Occipital lobe (tissue), 2 donors: ENCODE measurements around the gene MAPT. TPM values are rescaled to one million over a fixed set of nuclear protein-coding genes. Genes with fewer than 3 reads are reported as not detected.
"Not testable (repeated sequence)": the region's sequence is repeated elsewhere in the genome, so short reads cannot be mapped to it uniquely, and the experiment has no call there.

Source experiments
- DNase-seq: peaks from one replicate; lab custom pipeline; 2025; lab: John Stamatoyannopoulos, UW
- total RNA-seq: library from RNA; depleted of rRNA; stranded (reverse); fragments of >200 nt; gene quantifications from one replicate; pipeline ENCODE4 v1.2.3, GENCODE V29; 2014

The MAPT gene
- total RNA-seq, 1 donor from 2014 or later = 93.1 TPM

DNA sequence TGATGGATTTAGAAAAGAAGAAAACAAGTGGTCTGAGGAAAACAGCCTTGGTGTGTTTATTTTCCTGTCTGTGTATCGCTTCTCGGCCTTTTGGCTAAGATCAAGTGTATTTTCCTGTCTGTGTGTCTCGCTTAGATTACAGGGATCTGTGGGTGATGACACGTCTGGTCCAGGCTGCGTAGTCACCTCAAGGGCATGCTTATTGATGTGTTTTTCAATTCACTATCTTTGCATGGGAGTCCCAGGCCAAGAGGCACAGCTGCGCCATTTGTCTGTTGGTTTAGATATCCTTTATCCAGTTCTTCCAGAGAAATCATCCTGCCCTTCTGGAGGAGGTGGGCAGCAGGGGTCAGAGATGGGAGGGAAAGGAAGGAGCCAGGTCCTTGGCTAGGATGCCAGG lies 57.6 kb downstream of the MAPT start:
- no peak for DNase-seq

DNA sequence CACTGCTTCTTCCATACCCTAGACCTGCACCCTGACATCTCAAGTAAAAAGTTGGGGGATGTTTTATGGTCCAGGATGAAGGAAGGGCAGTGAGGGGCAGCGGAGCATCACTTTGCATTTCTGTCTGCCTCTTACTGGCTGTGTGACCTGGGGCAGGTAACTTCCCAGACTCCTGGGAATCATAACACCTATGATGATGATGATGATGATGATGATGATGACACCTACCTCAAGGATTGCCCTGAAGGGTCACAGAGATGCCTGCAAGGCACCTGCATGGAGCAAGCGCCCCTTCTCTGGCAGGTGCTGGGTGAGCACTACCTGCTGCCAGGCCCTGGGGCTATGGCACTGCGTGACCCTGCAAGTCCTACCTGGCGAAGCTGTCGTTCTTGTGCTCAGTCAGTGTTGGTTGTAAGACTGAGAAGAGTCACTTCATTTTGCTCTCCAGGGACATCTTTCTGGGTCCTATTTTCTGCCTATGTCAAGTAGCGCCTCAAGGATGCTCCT lies 58.5 kb downstream of the MAPT start:
- DNase-seq = no peak

DNA sequence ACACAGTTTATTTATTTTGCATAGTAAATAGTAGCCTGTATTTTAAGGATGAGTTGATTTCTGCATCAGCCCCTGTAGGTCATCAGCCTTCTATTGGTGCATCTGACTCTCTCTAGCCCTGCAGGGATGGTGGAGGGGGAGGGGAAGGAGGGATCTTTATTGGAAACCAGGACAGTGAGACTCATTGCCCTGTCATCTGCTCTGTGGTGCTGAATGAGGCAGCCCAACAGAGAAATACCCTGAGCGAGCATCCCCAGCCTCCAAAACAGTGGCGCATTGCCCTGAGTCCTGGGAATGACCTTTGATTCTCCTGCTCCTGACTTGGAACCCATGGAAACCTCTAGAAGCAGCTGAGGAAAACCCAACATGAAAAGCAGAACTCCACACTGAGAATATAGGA lies 59.2 kb downstream of the MAPT start:
- no peak for DNase-seq

DNA sequence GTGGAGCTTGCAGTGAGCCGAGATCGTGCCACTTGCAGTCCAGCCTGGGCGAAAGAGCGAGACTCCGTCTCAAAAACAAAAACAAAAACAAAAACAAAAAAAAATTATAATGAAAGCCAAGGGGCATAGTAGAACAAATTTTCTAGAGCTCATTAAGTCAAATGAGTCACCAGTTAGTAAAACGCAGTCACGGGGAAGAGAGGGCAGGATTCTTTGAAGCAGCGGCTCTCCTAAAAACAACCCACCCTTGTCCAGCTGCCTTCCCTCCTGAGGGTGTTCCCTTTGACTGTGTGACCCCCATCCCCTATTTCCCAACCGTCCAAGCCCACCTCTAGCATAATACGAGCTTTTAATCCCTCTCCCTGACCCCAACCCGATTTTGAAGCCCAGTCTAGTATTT lies 60.6 kb downstream of the MAPT start:
- DNase-seq = no peak

DNA sequence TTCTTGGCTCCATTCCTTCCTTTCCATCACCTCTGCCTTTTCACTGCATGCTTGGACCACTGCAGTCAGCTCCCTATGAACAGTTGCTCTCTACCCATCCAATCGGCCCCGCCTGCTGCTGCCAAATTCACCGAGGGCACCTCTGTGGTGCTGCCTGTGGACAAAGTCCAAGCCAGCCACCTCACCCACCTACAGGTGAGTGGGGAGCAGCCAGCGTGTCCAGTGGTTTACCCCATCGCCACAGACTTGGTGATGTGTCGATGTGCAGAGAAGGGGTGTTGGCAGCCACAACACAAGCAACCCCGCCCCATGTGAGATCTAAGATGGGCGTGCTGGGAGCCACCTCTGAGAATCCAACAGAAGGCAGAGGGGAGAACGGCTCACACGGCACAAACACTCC lies 61.0 kb downstream of the MAPT start:
- no peak for DNase-seq

DNA sequence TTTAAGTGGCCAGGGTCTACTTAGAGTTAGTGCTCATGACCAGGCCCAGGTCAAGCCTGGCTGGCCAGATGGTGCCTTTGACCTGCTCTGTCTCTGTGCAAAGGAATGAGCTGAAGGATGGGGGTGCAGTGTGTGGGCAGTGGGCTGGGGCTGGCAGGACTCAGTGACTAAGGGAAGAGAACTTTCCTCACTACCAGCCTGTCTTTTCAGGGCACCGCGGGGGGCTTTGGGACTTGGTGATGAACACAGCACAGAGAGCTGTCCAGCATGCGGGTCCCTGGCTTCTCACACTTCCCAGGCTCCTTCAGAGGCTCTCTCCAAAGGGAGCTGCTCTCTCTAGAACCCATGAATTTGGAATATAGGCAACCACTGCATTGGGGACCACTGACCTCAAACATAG lies 61.7 kb downstream of the MAPT start:
- no peak for DNase-seq

DNA sequence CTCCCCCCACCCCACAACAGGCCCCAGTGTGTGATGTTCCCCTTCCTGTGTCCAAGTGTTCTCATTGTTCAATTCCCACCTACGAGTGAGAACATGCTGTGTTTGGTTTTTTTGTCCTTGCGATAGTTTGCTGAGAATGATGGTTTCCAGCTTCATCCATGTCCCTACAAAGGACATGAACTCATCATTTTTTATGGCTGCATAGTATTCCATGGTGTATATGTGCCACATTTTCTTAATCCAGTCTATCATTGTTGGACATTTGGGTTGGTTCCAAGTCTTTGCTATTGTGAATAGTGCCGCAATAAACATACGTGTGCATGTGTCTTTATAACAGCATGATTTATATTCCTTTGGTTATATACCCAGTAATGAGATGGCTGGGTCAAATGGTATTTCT lies 62.4 kb downstream of the MAPT start:
- DNase-seq = not testable (repeated sequence)

DNA sequence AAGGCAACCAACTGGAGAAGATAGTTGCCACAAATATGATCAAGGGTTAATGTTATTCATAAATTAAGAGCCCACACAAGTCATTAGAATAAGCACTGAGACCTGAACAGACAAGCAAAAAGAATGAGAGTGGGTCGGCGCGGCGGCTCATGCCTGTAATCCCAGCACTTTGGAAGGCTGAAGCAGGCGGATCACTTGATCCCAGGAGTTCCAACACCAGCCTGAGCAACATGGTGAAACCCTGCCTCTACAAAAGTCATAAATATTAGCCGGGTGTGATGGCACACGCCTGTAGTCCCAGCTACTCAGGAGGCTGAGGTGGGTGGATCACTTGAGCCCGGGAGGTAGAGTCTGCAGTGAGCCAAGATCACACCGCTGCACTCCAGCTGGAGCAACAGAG lies 64.0 kb downstream of the MAPT start:
- DNase-seq = no peak

DNA sequence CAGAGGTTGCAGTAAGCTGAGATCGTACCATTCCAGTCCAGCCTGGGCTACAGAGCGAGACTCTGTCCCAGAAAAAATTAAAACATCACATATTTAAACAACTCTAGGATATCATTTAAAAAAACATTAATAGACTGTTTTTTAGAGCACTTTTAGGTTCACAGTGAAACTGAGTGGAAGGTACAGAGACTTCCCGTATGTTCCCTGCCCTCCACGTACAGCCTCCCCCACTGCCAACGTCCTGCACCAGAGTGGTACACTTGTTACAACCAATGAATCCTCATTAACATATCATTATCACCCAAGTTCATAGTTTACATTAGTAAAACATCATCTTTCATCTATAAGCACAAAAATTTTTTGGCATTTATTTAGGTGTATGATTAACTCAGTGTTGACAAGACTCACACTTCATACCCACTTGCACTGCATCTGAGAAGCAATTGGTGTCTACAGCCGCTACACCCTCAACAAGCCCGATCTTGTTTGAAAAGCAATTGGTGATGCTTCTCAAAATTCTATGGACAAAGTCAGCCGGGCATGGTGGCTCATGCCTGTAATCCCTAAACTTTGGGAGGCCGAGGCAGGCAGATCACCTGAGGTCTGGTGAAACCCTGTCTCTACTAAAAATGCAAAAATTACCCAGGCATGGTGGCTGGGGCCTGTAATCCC lies 64.8 kb downstream of the MAPT start:
- no peak for DNase-seq

DNA sequence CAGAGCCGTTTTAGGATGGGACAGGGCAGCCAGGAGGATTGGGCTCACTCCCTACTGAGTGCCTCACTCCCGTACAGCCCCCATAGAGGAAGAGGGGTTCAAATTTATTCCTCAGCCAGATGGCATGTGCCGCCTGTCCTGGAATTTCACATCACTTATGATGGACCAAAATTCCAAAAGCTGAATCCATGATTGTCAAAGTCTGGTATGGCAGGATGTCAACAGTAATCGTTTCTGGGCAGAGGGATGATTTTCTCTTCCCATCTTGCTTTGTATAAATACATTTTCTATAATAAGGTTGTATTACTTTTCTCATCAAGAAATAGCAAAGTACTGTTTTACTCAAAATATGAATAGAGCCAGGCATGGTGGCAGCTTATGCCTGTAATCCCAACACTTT lies 66.0 kb downstream of the MAPT start:
- no peak for DNase-seq

DNA sequence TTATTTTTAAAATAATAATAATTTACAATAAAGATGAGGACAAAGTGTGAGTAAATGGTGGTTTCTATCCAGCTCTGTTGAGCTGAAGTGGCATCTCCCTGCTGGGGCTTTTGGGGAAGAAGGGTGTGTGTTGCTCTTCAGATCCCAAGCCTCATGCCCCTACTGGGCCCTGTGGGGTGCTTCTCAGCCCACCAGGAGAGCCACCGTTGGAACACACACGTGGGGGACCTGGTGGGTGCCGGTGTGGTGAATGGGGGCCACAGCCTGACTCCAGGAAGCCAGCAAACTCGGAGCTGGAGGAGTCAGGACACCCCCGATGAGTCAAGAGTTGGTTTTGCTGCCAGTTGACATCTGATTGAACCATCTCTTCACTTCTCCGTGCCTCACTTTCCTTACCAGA lies 66.9 kb downstream of the MAPT start:
- no peak for DNase-seq

DNA sequence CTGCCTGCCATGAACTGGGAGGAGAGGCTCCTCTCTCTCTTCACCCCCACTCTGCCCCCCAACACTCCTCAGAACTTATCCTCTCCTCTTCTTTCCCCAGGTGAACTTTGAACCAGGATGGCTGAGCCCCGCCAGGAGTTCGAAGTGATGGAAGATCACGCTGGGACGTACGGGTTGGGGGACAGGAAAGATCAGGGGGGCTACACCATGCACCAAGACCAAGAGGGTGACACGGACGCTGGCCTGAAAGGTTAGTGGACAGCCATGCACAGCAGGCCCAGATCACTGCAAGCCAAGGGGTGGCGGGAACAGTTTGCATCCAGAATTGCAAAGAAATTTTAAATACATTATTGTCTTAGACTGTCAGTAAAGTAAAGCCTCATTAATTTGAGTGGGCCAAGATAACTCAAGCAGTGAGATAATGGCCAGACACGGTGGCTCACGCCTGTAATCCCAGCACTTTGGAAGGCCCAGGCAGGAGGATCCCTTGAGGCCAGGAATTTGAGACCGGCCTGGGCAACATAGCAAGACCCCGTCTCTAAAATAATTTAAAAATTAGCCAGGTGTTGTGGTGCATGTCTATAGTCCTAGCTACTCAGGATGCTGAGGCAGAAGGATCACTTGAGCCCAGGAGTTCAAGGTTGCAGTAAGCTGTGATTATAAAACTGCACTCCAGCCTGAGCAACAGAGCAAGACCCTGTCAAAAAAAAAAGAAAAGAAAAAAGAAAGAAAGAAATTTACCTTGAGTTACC lies 68.0 kb downstream of the MAPT start:
- no peak for DNase-seq

DNA sequence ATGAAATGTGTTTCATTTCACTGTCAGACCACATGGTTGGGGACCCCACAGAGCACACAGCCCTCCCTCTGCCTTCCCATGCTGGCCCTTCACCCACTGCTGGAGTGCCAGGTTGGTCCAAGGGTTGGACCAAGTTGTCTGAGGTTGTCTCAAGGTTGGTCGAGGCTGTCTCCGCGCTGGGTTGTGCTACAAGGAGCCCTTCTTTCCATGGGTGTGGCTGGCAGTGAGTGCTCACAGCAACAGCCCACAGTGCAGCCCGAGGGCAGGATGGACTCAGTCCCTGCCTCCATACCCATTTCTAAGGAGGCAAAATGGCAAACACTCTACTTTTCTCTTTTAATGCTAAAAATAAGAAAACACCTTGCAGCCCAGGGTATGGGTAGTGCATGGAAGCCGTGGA lies 68.9 kb downstream of the MAPT start:
- DNase-seq = no peak

DNA sequence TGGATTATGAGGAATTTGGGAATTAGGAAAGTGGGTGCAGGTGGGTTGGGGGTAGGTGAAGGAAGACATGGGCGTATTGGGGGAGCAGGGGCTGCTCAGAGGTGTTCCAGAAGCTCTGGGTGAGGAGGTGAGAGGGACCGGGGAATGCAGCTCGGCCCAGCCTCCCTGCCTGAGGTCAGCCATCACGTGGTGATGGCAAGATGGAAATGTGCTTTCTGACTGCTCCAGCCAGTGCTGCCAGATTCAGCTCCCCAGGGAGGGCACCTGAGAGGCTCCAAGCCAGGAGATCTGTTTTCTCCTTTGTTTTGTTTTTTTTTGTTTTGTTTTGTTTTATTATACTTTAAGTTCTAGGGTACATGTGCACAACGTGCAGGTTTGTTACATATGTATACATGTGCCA lies 69.5 kb downstream of the MAPT start:
- no peak for DNase-seq

DNA sequence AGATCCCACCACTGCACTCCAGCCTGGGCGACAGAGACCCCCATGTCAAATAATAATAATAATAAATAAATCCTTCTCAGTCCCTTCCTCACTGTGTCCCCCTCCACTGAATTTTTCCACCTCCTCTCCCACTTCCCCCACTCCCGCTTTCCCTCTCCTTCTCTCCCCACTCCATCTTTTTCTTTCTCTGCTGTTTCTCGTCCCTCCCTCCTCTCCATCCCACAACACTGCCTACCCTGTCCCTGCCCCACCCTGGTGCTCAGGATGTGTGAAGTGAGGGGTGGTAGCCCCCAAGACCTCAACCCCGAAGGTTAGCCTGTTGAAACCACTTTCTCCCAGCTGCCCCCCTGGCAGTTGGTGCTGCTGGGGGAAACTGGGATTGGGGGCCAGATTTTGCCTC lies 70.3 kb downstream of the MAPT start:
- no peak for DNase-seq

DNA sequence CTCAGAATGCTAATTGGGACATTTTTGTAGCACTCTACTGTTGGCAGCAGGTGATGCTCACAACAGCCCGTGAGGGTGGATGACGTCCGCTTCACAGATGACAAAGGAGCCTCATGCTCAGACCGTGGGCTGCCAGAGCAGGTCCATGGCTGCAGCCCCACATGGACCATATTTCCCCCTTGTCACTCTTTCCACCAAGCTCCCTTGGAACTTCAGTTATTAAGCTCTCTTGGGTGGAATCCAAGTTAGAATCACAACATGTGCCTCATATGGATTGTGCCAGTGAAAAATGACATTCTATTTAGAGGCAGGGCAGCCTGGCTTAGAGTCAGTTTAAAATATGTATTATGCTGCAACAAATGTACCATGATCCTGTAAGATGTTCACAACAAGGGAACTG lies 71.5 kb downstream of the MAPT start:
- no peak for DNase-seq

DNA sequence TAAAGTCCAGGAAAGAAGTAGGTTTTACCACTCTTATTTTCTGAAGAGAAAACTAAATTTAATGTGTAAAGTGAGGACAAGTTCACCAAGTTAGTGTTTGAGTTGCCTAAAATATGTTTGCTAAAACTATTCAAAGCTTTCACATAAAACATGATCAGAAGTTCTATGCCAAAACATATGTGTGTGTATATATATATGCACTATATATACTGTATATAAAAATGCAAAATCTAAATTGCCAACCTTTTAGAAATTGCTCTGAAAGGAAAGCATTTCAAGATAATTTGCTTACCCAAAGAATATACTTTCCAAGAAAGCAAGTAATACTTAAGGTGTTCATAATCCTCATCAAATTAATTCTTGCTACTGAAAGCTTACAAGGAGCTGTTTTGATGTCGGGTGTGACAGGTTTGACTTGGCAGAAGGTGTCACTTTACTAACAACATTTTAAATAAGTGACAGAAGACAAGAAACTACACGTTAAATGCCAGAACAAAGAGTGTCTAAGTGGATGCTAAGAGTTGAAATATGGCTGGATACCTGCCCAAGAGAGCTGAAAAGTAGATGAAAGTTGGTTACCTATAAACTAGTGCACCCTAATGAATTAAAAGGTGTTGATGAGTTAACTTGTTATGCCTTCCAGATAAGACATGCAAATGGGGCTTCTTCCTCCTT lies 72.4 kb downstream of the MAPT start:
- DNase-seq = no peak

DNA sequence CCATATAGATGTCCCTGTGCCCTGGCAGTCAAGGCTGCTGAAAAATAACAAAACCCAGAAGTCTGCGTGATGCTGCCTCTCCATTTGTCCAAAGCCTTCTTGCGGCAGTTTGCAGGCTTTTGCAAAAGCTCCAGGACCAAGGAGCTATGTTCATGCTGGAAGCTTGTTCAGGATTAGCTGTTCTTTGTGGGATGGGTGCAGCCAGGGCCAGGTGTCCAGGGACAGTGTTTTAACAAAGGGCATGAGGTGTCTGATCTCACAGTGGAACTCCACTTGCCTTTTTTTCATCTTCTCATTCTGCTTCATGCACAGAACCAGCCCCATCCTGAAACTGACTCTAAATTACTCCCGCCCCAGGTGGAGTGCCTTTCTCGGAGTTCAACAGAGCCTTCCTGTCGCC lies 73.0 kb downstream of the MAPT start:
- no peak for DNase-seq

DNA sequence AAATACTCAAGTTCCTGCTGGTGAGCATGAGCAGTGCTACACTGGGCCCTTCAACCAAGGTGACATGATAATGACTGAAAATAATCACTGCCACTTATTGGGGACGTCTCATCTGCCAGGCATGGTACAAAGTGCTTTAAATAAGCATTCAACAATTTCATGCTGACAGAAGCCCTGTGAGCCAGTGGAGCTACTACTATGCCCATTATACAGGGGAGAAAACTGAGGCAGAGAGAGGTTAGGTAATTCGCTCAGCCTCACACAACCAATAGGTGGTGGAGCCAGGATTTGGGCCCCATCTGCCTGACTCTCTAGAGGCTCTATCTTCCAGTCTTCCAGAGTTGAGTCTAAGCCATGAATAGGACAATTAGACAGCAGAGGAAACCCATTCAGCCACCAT lies 74.4 kb downstream of the MAPT start:
- DNase-seq = no peak

DNA sequence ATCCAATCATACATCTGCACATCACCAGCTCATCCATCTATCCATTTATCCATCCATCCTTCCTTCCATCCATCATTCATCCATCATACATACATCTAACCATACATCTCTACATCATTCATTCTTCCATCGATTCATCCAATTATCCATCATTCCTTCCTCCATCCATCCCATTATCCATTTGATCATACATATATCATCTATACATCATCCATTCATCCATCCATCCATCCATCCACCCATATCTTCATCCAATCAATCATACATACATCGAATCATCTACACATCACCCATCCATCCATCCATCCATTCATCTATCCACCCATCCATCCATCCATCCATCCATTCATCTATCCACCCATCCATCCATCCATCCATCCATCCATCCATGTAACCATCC lies 75.4 kb downstream of the MAPT start:
- DNase-seq = no peak

DNA sequence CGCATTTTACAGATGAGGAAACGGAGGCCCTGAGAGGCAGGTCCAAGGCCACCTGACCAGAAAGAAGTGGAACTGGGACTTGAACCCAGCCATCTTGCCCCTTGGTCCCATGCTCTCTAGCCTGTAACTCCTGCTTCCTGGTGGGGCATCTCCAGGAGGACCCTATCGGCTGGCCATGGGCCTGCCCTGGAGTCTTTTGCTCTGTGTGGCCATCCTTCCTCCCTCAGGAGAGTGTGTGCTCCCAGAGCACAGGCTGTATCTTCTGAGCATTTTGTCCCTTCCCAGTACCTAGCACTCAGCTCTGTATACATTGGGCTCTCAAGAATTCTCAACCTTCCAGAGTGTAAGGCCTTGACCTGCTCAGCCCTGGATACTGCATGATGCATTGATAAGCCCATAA lies 76.3 kb downstream of the MAPT start:
- no peak for DNase-seq

DNA sequence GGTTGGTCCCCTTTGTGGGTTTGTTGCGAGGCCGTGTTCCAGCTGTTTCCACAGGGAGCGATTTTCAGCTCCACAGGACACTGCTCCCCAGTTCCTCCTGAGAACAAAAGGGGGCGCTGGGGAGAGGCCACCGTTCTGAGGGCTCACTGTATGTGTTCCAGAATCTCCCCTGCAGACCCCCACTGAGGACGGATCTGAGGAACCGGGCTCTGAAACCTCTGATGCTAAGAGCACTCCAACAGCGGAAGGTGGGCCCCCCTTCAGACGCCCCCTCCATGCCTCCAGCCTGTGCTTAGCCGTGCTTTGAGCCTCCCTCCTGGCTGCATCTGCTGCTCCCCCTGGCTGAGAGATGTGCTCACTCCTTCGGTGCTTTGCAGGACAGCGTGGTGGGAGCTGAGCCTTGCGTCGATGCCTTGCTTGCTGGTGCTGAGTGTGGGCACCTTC lies 77.4 kb downstream of the MAPT start:
- no peak for DNase-seq

DNA sequence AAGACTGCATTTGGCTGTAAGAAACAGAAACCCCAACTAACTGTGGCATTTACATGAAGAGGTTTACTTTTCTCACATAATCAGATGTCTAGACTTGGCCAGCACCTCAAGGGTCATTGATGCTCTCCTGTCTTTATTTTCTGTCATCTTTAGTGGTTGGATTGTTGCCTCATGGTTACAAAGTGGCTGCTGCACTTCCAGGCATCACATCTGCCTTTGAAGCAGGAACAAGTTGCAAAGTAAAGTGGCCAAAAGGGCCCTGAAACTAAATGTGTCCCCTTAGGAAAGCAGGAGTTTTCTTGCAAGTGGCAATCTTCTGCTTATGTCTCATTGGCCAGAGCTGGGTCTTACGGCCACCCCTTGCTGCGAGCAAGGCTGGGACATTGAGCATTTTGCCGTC lies 78.2 kb downstream of the MAPT start:
- no peak for DNase-seq
